Activated CD8-positive, alpha-beta memory T cell treated with anti-CD3 and anti-CD28 coated beads, Interleukin-2, amount 10 ng/mL, durations not matched to agents 7 days and 5 days (primary cell): ENCODE data around the gene FALEC. TPM values are rescaled to one million over a fixed set of nuclear protein-coding genes. Genes with fewer than 3 reads are reported as not detected.

Experiments
- ATAC-seq: fragments of 150-1000 bp; cut with Tn5 transposase; one replicate; pipeline ENCODE4 v1.10.0; 2021; ENCODE audit warnings: moderate library complexity
- CTCF ChIA-PET: fragments of 350-600 bp; sonication (Branson Sonifier 250); formaldehyde crosslinking; loops from one replicate; lab custom pipeline; 2021; ENCODE audit warnings: antibody characterized with exemption; lab: Charles Lee
- DNase-seq: peaks from one replicate; pipeline ENCODE4 v3.0.0-alpha.2; 2020
- H3K27ac Mint-ChIP-seq: one replicate; pipeline ENCODE4 v1.8.0; 2021; ENCODE audit warnings: mild to moderate bottlenecking, mixed read lengths
- H3K27me3 Mint-ChIP-seq: one replicate; pipeline ENCODE4 v1.8.0; 2021; ENCODE audit warnings: mixed read lengths
- H3K36me3 Mint-ChIP-seq: one replicate; pipeline ENCODE4 v1.8.0; 2021; ENCODE audit warnings: mild to moderate bottlenecking, mixed read lengths
- H3K4me1 Mint-ChIP-seq: one replicate; pipeline ENCODE4 v1.8.0; 2021; ENCODE audit warnings: mixed read lengths
- H3K4me3 Mint-ChIP-seq: one replicate; pipeline ENCODE4 v1.8.0; 2021; ENCODE audit warnings: mild to moderate bottlenecking, moderate library complexity, mixed read lengths
- H3K9me3 Mint-ChIP-seq: one replicate; pipeline ENCODE4 v1.8.0; 2022; ENCODE audit warnings: low read depth, mixed read lengths
- total RNA-seq, 2 experiments: library from RNA; stranded (reverse); gene quantifications; one replicate each; pipeline ENCODE4 v1.2.3, GENCODE V29; 2021

The FALEC gene
- total RNA-seq, 2 experiments from 2014 or later, result 0.59 TPM; not detected in 1

DNA sequence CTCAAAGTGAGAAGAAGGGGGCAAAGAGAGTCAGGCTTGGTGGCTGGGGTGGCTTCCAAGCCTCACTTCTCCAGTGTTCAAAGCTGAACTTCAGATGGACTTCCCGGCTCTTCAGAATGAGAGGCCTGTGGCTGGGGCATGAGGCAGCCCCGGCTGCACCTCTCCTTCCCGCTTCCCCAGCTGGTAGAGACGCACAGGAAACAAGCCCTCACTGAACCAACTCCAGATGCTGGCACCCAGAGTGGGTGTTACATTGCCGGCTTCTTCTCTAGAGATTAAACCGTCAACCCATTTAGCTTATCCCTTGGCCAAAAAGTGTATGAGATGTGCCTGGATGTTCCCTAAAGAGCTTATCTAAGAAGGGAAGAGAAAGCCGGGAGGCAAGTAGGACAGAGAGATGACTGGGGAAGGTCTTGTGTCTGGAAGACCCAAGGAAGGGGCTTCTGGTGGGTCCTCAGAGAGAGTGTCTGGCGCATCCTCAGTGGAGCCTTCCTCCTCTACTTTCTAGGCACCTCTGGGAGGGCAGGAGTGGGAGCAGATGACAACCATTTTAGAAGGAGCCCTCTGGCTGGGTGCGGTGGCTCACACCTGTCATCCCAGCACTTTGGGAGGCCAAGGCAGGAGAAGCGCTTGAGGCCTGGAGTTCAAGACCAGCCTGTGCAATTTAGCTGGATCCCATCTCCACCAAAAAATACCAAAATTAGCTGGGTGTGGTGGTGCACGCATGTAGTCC lies 35.7 kb downstream of the FALEC start:
- DNase-seq, result no peak
- H3K4me3 Mint-ChIP-seq, result no peak overlapping the region
- CTCF ChIA-PET, result interaction anchor here (0.8 to 1.8 kb wide), 6 partner anchors 8 to 58 kb away, joined by 3 to 17 read pairs (median 4); partner anchors contain the start of gene FALEC
- H3K27me3 Mint-ChIP-seq, result peaks cover 32% of the 10 kb centered on the region
- H3K4me1 Mint-ChIP-seq, result peaks cover 24% of the 10 kb centered on the region
- ATAC-seq, result no peak
- no peaks in the 10 kb centered on the region for H3K9me3 Mint-ChIP-seq
- no peak overlapping the region for H3K27ac Mint-ChIP-seq
- H3K36me3 Mint-ChIP-seq, result no peaks in the 10 kb centered on the region

DNA sequence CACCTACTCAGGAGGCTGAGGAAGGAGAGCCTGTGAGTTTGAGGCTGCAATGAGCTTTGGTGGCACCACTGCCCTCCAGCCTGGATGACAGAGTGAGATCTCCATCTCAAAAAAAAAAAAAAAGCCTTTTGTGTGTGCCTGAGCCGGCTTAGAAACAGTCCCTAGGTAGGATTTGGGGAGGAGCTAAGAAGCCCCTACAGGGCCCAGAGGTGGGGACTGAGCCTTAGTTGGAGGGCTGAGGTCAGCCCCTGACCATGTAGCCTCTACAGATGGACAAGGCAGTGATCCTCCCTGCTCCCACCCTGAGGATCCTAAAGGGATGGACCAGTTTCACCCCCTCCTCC lies 36.2 kb downstream of the FALEC start:
- ATAC-seq, result no peak
- Mint-ChIP-seq H3K9me3 (no peaks in the 10 kb centered on the region), H3K27me3 (peaks cover 27% of the 10 kb centered on the region), H3K4me3 (no peak overlapping the region), H3K4me1 (peaks cover 24% of the 10 kb centered on the region), H3K36me3 (no peaks in the 10 kb centered on the region), H3K27ac (no peak overlapping the region)
- CTCF ChIA-PET, result interaction anchor here (0.8 to 1.8 kb wide), 5 partner anchors 9 to 58 kb away, joined by 3 to 17 read pairs (median 4); partner anchors contain the start of gene FALEC
- DNase-seq, result no peak

DNA sequence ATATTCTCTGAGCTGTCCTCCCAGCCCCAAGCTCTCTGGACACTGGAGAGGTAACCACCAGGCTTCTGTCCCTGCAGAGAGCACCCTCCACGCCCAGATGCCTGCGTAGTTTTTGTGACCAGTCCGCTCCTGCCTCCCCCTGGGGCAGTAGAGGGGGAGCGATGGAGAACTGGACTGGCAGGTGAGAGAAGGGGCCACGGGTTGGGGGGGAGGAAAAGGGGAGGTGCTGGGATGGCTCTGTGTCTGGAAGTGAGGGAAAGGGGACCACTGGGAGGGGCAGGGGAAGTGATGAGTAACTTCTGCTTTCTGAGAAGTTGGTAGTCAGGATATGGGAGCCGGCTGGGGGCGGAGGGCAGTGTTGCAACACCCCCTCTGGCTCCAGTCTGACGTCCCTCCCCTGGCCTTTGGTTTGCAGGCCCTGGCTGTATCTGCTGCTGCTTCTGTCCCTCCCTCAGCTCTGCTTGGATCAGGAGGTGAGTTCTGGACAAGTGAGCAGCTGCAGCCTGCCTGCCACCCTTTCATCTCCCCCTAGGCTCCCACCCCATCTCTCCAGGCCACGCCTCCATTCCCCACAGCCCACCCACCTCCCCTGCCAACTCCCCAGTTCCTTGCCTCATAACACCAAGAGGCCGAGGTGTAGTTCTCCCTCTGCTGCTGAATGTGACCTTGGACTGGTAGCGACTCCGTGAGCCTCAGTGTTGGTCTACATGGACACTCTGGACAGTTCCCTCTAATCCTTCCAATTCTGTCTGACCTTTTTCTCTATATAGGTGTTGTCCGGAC lies 36.8 kb downstream of the FALEC start:
- peaks cover 24% of the 10 kb centered on the region for H3K4me1 Mint-ChIP-seq
- CTCF ChIA-PET, result interaction anchor here (1.5 to 1.8 kb wide), 2 partner anchors 9 to 36 kb away, joined by 6 to 17 read pairs; partner anchors contain the start of gene FALEC
- ATAC-seq (no peak), DNase-seq (peak; percentile 41)
- peaks cover 23% of the 10 kb centered on the region for H3K27me3 Mint-ChIP-seq
- no peak overlapping the region for H3K4me3 Mint-ChIP-seq
- H3K27ac Mint-ChIP-seq, result peak overlapping the region; percentile 32
- no peaks in the 10 kb centered on the region for H3K9me3 Mint-ChIP-seq
- no peaks in the 10 kb centered on the region for H3K36me3 Mint-ChIP-seq

DNA sequence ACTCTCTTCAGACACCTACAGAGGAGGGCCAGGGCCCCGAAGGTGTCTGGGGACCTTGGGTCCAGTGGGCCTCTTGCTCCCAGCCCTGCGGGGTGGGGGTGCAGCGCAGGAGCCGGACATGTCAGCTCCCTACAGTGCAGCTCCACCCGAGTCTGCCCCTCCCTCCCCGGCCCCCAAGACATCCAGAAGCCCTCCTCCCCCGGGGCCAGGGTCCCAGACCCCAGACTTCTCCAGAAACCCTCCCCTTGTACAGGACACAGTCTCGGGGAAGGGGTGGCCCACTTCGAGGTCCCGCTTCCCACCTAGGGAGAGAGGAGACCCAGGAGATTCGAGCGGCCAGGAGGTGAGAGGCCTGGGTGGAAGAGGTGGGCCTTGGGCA lies 37.3 kb downstream of the FALEC start:
- H3K4me1 Mint-ChIP-seq, result peaks cover 24% of the 10 kb centered on the region
- CTCF ChIA-PET, result interaction anchor here (1.0 kb wide), 1 partner anchor 63 kb away, joined by 3 read pairs; no protein-coding TSS in a partner anchor
- H3K27me3 Mint-ChIP-seq, result peaks cover 23% of the 10 kb centered on the region
- no peaks in the 10 kb centered on the region for H3K36me3 Mint-ChIP-seq
- H3K4me3 Mint-ChIP-seq, result no peak overlapping the region
- peak overlapping the region; percentile 32 for H3K27ac Mint-ChIP-seq
- no peak for ATAC-seq
- DNase-seq, result no peak
- no peaks in the 10 kb centered on the region for H3K9me3 Mint-ChIP-seq

DNA sequence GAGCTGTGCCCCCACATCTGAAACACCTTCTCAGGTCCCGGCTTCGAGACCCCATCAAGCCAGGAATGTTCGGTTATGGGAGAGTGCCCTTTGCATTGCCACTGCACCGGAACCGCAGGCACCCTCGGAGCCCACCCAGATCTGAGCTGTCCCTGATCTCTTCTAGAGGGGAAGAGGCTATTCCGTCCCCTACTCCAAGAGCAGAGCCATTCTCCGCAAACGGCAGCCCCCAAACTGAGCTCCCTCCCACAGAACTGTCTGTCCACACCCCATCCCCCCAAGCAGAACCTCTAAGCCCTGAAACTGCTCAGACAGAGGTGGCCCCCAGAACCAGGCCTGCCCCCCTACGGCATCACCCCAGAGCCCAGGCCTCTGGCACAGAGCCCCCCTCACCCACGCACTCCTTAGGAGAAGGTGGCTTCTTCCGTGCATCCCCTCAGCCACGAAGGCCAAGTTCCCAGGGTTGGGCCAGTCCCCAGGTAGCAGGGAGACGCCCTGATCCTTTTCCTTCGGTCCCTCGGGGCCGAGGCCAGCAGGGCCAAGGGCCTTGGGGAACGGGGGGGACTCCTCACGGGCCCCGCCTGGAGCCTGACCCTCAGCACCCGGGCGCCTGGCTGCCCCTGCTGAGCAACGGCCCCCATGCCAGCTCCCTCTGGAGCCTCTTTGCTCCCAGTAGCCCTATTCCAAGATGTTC lies 38.0 kb downstream of the FALEC start:
- peaks cover 21% of the 10 kb centered on the region for H3K27me3 Mint-ChIP-seq
- no peaks in the 10 kb centered on the region for H3K9me3 Mint-ChIP-seq
- no peak overlapping the region for H3K27ac Mint-ChIP-seq
- H3K4me3 Mint-ChIP-seq, result no peak overlapping the region
- ATAC-seq, result no peak
- peaks cover 22% of the 10 kb centered on the region for H3K4me1 Mint-ChIP-seq
- peak; percentile 39 for DNase-seq
- H3K36me3 Mint-ChIP-seq, result no peaks in the 10 kb centered on the region
- CTCF ChIA-PET, result interaction anchor here (1.0 kb wide), 1 partner anchor 62 kb away, joined by 3 read pairs; no protein-coding TSS in a partner anchor

DNA sequence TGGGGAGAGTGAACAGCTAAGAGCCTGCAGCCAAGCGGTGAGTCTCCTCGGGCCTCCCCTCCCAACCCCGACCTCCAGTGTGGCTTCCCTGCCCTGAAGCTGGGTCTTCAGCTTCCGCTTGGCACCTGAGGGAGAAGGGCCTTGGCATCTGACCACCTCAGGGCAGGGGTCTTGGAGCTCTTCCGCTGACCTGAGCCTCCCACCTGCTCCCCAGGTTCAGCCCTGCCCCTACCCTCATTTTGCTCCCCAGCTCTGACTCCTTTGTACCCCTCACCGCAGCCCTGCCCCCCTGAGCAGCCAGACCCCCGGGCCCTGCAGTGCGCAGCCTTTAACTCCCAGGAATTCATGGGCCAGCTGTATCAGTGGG lies 38.5 kb downstream of the FALEC start:
- Mint-ChIP-seq H3K27me3 (peaks cover 20% of the 10 kb centered on the region), H3K4me3 (no peak overlapping the region), H3K27ac (no peak overlapping the region), H3K9me3 (no peaks in the 10 kb centered on the region), H3K4me1 (peaks cover 21% of the 10 kb centered on the region), H3K36me3 (no peaks in the 10 kb centered on the region)
- no peak for DNase-seq
- ATAC-seq, result no peak
- CTCF ChIA-PET, result interaction anchor here (1.0 kb wide), 1 partner anchor 62 kb away, joined by 3 read pairs; no protein-coding TSS in a partner anchor

DNA sequence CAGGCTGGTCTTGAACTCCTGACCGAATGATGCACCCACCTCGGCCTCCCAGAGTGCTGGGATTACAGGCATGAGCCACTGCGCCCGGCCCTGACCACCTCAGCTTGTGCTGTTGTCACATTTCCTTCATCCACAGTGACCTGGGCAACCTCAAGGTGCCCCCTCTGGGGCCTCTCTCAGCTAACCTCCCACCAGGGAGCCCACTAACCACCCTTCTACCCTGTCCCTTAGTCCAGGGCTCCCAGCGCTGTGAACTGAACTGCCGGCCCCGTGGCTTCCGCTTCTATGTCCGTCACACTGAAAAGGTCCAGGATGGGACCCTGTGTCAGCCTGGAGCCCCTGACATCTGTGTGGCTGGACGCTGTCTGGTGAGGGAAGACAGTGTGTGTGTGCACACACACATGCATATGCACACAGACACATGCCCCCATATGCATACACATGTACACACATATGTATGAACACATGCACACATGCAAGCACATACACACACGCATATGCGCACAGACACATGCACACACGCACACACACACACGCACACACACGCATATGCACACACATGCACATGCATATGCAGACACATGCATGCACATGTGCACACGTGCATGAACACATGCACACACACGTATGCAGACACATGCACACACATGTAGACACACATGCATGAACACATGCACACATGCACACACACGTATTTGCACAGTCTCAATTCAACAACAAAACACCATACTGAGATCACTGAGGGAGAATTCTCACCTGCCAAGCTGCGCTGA lies 39.8 kb downstream of the FALEC start:
- Mint-ChIP-seq H3K27me3 (peaks cover 13% of the 10 kb centered on the region), H3K36me3 (no peaks in the 10 kb centered on the region), H3K9me3 (no peaks in the 10 kb centered on the region), H3K4me1 (peaks cover 24% of the 10 kb centered on the region), H3K4me3 (no peak overlapping the region), H3K27ac (no peak overlapping the region)
- no peak for ATAC-seq
- CTCF ChIA-PET, result interaction anchor here (11.1 kb wide), 1 partner anchor 59 kb away, joined by 297 read pairs; no protein-coding TSS in a partner anchor
- no peak for DNase-seq

DNA sequence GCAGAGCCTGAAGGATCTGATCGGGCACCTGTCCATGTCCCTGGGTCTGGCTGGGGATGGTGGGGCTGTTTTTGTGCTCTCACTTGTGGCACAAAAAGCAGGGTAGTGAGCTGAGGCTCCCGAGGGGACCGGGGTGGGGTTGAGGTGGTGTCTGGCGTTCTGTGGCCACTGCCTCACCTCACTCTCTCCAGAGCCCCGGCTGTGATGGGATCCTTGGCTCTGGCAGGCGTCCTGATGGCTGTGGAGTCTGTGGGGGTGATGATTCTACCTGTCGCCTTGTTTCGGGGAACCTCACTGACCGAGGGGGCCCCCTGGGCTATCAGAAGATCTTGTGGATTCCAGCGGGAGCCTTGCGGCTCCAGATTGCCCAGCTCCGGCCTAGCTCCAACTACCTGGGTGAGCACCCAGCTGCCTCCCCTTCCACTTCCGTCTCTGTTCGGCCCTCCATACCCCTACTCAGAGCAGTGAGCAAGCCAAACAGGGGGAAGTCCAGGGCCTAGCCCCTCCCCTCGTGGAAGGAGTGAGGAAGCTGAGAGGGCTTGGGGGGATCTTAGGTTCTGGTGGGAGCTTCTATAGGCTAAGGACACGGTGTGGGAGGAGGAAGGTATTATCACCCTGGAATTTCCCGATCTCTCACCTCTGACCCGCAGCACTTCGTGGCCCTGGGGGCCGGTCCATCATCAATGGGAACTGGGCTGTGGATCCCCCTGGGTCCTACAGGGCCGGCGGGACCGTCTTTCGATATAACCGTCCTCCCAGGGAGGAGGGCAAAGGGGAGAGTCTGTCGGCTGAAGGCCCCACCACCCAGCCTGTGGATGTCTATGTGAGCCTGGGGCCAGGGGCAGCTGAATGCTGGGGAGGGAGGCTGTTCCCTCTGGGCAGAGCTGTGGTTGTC lies 40.7 kb downstream of the FALEC start:
- Mint-ChIP-seq H3K27me3 (peaks cover 4% of the 10 kb centered on the region), H3K36me3 (no peaks in the 10 kb centered on the region), H3K9me3 (no peaks in the 10 kb centered on the region), H3K4me1 (peaks cover 26% of the 10 kb centered on the region), H3K4me3 (no peak overlapping the region), H3K27ac (no peak overlapping the region)
- ATAC-seq, result no peak
- no peak for DNase-seq
- CTCF ChIA-PET, result interaction anchor here (1.4 to 11.1 kb wide), 2 partner anchors 23 to 58 kb away, joined by 4 to 297 read pairs; no protein-coding TSS in a partner anchor

DNA sequence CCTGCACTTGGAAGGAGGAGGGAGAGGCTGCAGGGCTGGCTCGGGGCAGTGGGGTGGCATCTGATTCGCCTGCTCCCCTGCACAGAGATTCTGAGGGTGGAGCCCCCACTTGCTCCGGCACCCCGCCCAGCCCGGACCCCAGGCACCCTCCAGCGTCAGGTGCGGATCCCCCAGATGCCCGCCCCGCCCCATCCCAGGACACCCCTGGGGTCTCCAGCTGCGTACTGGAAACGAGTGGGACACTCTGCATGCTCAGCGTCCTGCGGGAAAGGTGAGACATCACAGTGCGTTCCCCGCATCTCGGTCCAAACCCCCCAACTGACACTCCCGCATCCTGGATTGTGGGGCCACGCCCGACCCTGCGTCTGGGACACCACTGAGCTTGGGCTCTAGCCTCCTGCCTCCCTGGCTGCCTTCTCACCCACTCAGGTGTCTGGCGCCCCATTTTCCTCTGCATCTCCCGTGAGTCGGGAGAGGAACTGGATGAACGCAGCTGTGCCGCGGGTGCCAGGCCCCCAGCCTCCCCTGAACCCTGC lies 41.6 kb downstream of the FALEC start:
- DNase-seq, result no peak
- no peaks in the 10 kb centered on the region for H3K36me3 Mint-ChIP-seq
- no peak overlapping the region for H3K27ac Mint-ChIP-seq
- H3K9me3 Mint-ChIP-seq, result no peaks in the 10 kb centered on the region
- peaks cover 22% of the 10 kb centered on the region for H3K4me1 Mint-ChIP-seq
- CTCF ChIA-PET, result interaction anchor here (1.3 to 12.0 kb wide), 6 partner anchors 17 to 302 kb away, joined by 4 to 297 read pairs (median 34); partner anchors contain the start of genes ENSA and MCL1
- no peaks in the 10 kb centered on the region for H3K27me3 Mint-ChIP-seq
- ATAC-seq, result no peak
- H3K4me3 Mint-ChIP-seq, result no peak overlapping the region

DNA sequence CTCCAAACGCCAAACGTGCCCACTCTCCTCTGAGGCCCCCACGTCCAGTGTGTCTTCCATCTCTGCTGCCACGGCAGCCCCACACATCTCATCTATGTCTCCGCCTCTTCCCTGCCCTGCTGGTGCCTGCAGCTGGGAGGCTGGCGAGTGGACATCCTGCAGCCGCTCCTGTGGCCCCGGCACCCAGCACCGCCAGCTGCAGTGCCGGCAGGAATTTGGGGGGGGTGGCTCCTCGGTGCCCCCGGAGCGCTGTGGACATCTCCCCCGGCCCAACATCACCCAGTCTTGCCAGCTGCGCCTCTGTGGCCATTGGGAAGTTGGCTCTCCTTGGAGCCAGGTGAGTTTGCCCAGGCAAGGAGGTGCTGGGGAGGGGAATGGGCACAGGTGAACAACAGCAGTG lies 42.3 kb downstream of the FALEC start:
- no peaks in the 10 kb centered on the region for H3K36me3 Mint-ChIP-seq
- no peak for DNase-seq
- ATAC-seq, result no peak
- no peak overlapping the region for H3K27ac Mint-ChIP-seq
- CTCF ChIA-PET, result interaction anchor here (1.3 to 12.0 kb wide), 7 partner anchors 10 to 303 kb away, joined by 4 to 297 read pairs (median 30); partner anchors contain the start of genes ADAMTSL4, ENSA and MCL1
- H3K27me3 Mint-ChIP-seq, result no peaks in the 10 kb centered on the region
- H3K4me3 Mint-ChIP-seq, result no peak overlapping the region
- H3K9me3 Mint-ChIP-seq, result no peaks in the 10 kb centered on the region
- peaks cover 20% of the 10 kb centered on the region for H3K4me1 Mint-ChIP-seq

DNA sequence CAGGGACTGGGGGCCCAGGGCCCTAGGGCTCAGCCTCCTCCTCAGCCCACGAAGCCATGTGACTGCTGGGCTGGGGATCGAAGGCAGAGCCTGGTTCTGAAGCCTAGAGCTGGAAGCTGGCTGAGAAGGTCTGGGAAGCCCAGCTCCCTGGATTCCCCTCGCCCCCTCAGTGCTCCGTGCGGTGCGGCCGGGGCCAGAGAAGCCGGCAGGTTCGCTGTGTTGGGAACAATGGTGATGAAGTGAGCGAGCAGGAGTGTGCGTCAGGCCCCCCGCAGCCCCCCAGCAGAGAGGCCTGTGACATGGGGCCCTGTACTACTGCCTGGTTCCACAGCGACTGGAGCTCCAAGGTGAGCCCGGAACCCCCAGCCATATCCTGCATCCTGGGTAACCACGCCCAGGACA lies 42.8 kb downstream of the FALEC start:
- CTCF ChIA-PET, result interaction anchor here (1.1 to 12.0 kb wide), 7 partner anchors 11 to 303 kb away, joined by 3 to 297 read pairs (median 30); partner anchors contain the start of genes ADAMTSL4, ENSA, MCL1 and TARS2
- H3K36me3 Mint-ChIP-seq, result no peaks in the 10 kb centered on the region
- H3K4me3 Mint-ChIP-seq, result no peak overlapping the region
- no peaks in the 10 kb centered on the region for H3K27me3 Mint-ChIP-seq
- ATAC-seq (no peak), DNase-seq (no peak)
- H3K4me1 Mint-ChIP-seq, result peaks cover 25% of the 10 kb centered on the region
- no peak overlapping the region for H3K27ac Mint-ChIP-seq
- no peaks in the 10 kb centered on the region for H3K9me3 Mint-ChIP-seq
